Fibroblast of skin of scalp (primary cell): Measurements from ENCODE around the gene TRPV5.
A peak's percentile ranks its signal among the peaks of the same experiment; 100 is the strongest.

ENCODE experiments used
- DNase-seq: peaks from one replicate; pipeline ENCODE4 v3.0.0-alpha.2; 2013

TRPV5 gene

GRCh38 chr7:142870147-142870559, 63.4 kb downstream of the TRPV5 start:
- no peak for DNase-seq

- no peak for DNase-seq
Measured at GRCh38 chr7:142869434-142869833, 64.1 kb downstream of the TRPV5 start.

GRCh38 chr7:142868986-142869415, 64.5 kb downstream of the TRPV5 start:
- DNase-seq = no peak

- no peak for DNase-seq
Measured at GRCh38 chr7:142868188-142868985, 65.2 kb downstream of the TRPV5 start.

- DNase-seq = no peak
Measured at GRCh38 chr7:142867398-142868187, 66.0 kb downstream of the TRPV5 start.

GRCh38 chr7:142867097-142867378, 66.5 kb downstream of the TRPV5 start:
- DNase-seq = no peak

GRCh38 chr7:142866361-142867096, 67.0 kb downstream of the TRPV5 start:
- DNase-seq = peak; percentile 9

GRCh38 chr7:142865766-142866165, 67.8 kb downstream of the TRPV5 start:
- no peak for DNase-seq

- no peak for DNase-seq
Measured at GRCh38 chr7:142864980-142865747, 68.4 kb downstream of the TRPV5 start.

- no peak for DNase-seq
Measured at GRCh38 chr7:142863891-142864685, 69.5 kb downstream of the TRPV5 start.

- no peak for DNase-seq
Measured at GRCh38 chr7:142862786-142863400, 70.7 kb downstream of the TRPV5 start.

- DNase-seq = no peak
Measured at GRCh38 chr7:142862351-142862750, 71.2 kb downstream of the TRPV5 start.

GRCh38 chr7:142860968-142861367, 72.6 kb downstream of the TRPV5 start:
- DNase-seq = no peak

- peak; percentile 55 for DNase-seq
Measured at GRCh38 chr7:142859829-142860228, 73.7 kb downstream of the TRPV5 start.

GRCh38 chr7:142859411-142859810, 74.1 kb downstream of the TRPV5 start:
- DNase-seq = no peak
